ENCODE data around the gene FAF1.

- no peak for TF ChIP-seq CTCF (conservative IDR thresholded peaks at IDR 0.05; ENCODE audit: low read depth, low read length)
- no peak for TF ChIP-seq EZH2 (IDR thresholded peaks at IDR 0.05; ENCODE audit: low read length, unreplicated experiment)
- no peak for TF ChIP-seq EZH2phosphoT487 (IDR thresholded peaks at IDR 0.05; ENCODE audit: borderline replicate concordance, low read length)
Observed at GRCh38 chr1:50702395-50702794, 257.7 kb downstream of the FAF1 start.

Measured in PC-3 (cell line).